HEK293 (cell line): ENCODE data around the gene PRPF40B.

Experiments
- CTCF ChIA-PET: fragments of 350-600 bp; formaldehyde crosslinking; extraction: SDS; loops from one replicate; lab custom pipeline; 2021; ENCODE audit warnings: antibody characterized with exemption; lab: Yijun Ruan, JAX
- POLR2A ChIA-PET: fragments of 300-600 bp; formaldehyde crosslinking; extraction: SDS; loops from one replicate; lab custom pipeline; 2020; ENCODE audit warnings: antibody characterized with exemption, inconsistent platforms; lab: Yijun Ruan, JAX
- H3K27ac ChIP-seq: fragments of 200-500 bp; sonication (Bioruptor generic); 2 replicates; pipeline ENCODE4 v1.5.1; 2014; ENCODE audit warnings: low read depth, low read length, control low read depth, inconsistent platforms; ENCODE audit errors: extremely low read depth
- H3K36me3 ChIP-seq, 2 experiments: fragments of 200-500 bp in 1 of 2; sonication (Bioruptor generic) in 1 of 2; 1 replicate in 1 of 2; 2 replicates in 1 of 2; pipeline ENCODE4 v1.5.1; 2014 to 2017; ENCODE audit warnings: inconsistent platforms in 2 of 2, low read length in 2 of 2; ENCODE audit not compliant: control insufficient read depth in 2 of 2, insufficient read depth in 1 of 2
- H3K4me1 ChIP-seq: fragments of 200-500 bp; sonication (Bioruptor generic); 2 replicates; pipeline ENCODE4 v1.5.1; 2014; ENCODE audit warnings: mild to moderate bottlenecking, low read length, inconsistent platforms; ENCODE audit not compliant: control insufficient read depth, insufficient read depth
- H3K4me3 ChIP-seq: 2 replicates; pipeline ENCODE4 v1.5.1; 2011; ENCODE audit warnings: low read depth, mild to moderate bottlenecking, control low read depth, low read length, moderate library complexity
- H3K9me3 ChIP-seq: fragments of 200-500 bp; sonication (Bioruptor generic); 2 replicates; pipeline ENCODE4 v1.5.1; 2014; ENCODE audit warnings: low read depth, low read length, inconsistent platforms; ENCODE audit not compliant: control insufficient read depth, insufficient read depth
- CTCF ChIP-seq: fragments of 450-650 bp; formaldehyde crosslinking; IDR thresholded peaks from 2 replicates; pipeline ENCODE4 v1.5.1; 2016; ENCODE audit warnings: missing biosample characterization, missing genetic modification characterization
- GLIS1 ChIP-seq: fragments of 450-650 bp; formaldehyde crosslinking; IDR thresholded peaks from 2 replicates; pipeline ENCODE4 v1.5.1; 2016; ENCODE audit warnings: missing biosample characterization, missing genetic modification characterization
- HOXA7 ChIP-seq: sonication (generic); formaldehyde crosslinking; IDR thresholded peaks from 2 replicates; pipeline ENCODE4 v1.8.1; 2022; ENCODE audit warnings: missing genetic modification reagents, borderline replicate concordance
- INSM2 ChIP-seq: fragments of 450-650 bp; formaldehyde crosslinking; IDR thresholded peaks from 2 replicates; pipeline ENCODE4 v1.5.1; 2016; ENCODE audit warnings: missing biosample characterization, missing genetic modification characterization
- REPIN1 ChIP-seq: fragments of 450-650 bp; formaldehyde crosslinking; IDR thresholded peaks from 2 replicates; pipeline ENCODE4 v1.5.1; 2017; ENCODE audit warnings: missing biosample characterization, missing genetic modification characterization, low read depth
- ZBTB17 ChIP-seq: fragments of 450-650 bp; formaldehyde crosslinking; IDR thresholded peaks from 2 replicates; pipeline ENCODE4 v1.5.1; 2016; ENCODE audit warnings: missing biosample characterization, missing genetic modification characterization
- ZBTB26 ChIP-seq: fragments of 450-650 bp; formaldehyde crosslinking; optimal IDR thresholded peaks from 2 replicates; pipeline ENCODE3; 2016; ENCODE audit warnings: missing biosample characterization, mild to moderate bottlenecking, missing genetic modification characterization
- ZNF132 ChIP-seq: fragments of 450-650 bp; formaldehyde crosslinking; IDR thresholded peaks from 2 replicates; pipeline ENCODE4 v1.5.1; 2017; ENCODE audit warnings: missing biosample characterization, missing genetic modification characterization, borderline replicate concordance
- ZNF155 ChIP-seq: fragments of 450-650 bp; formaldehyde crosslinking; IDR thresholded peaks from 2 replicates; pipeline ENCODE4 v1.5.1; 2016; ENCODE audit warnings: missing biosample characterization, missing genetic modification characterization
- ZNF157 ChIP-seq: fragments of 450-650 bp; formaldehyde crosslinking; IDR thresholded peaks from 2 replicates; pipeline ENCODE4 v1.5.1; 2016; ENCODE audit warnings: missing biosample characterization, missing genetic modification characterization
- ZNF2 ChIP-seq: fragments of 450-650 bp; formaldehyde crosslinking; IDR thresholded peaks from 2 replicates; pipeline ENCODE4 v1.5.1; 2016; ENCODE audit warnings: missing biosample characterization, missing genetic modification characterization
- ZNF202 ChIP-seq: fragments of 450-650 bp; formaldehyde crosslinking; IDR thresholded peaks from 2 replicates; pipeline ENCODE4 v1.5.1; 2016; ENCODE audit warnings: missing biosample characterization, missing genetic modification characterization, borderline replicate concordance
- ZNF280C ChIP-seq: fragments of 450-650 bp; formaldehyde crosslinking; IDR thresholded peaks from 2 replicates; pipeline ENCODE4 v1.5.1; 2016; ENCODE audit warnings: missing biosample characterization, missing genetic modification characterization
- ZNF350 ChIP-seq: fragments of 450-650 bp; formaldehyde crosslinking; IDR thresholded peaks from 2 replicates; pipeline ENCODE4 v1.5.0; 2017; ENCODE audit warnings: missing biosample characterization, mild to moderate bottlenecking, missing genetic modification characterization
- ZNF37A ChIP-seq: fragments of 450-650 bp; IDR thresholded peaks from 2 replicates; pipeline ENCODE4 v1.5.1; 2018; ENCODE audit warnings: missing biosample characterization, missing genetic modification characterization
- ZNF654 ChIP-seq: fragments of 450-650 bp; formaldehyde crosslinking; IDR thresholded peaks from 2 replicates; pipeline ENCODE4 v1.5.1; 2016; ENCODE audit warnings: low read depth, missing biosample characterization, missing genetic modification characterization
- ZNF658 ChIP-seq: fragments of 450-650 bp; formaldehyde crosslinking; IDR thresholded peaks from 2 replicates; pipeline ENCODE4; 2016; ENCODE audit warnings: missing biosample characterization, missing genetic modification characterization
- ZNF660 ChIP-seq: fragments of 450-650 bp; IDR thresholded peaks from 2 replicates; pipeline ENCODE4 v1.5.1; 2018; ENCODE audit warnings: missing biosample characterization, mild to moderate bottlenecking, missing genetic modification characterization
- ZSCAN18 ChIP-seq: fragments of 450-650 bp; formaldehyde crosslinking; IDR thresholded peaks from 2 replicates; pipeline ENCODE4 v1.5.1; 2016; ENCODE audit warnings: missing biosample characterization, missing genetic modification characterization
- ZSCAN30 ChIP-seq: fragments of 450-650 bp; IDR thresholded peaks from 2 replicates; pipeline ENCODE4 v1.5.1; 2018; ENCODE audit warnings: missing biosample characterization, mild to moderate bottlenecking, missing genetic modification characterization, moderate library complexity

The PRPF40B gene

GRCh38 chr12:49644620-49644994, 21.2 kb downstream of the PRPF40B start:
- TF ChIP-seq ZSCAN30 (tag by site-specific recombination) (peak; percentile 44; the same call in 1 of the 2 replicates), HOXA7 (no peak), ZBTB17 (no peak), GLIS1 (tag by site-specific recombination) (peak; percentile 22; the same call in 1 of the 2 replicates), ZNF280C (tag by site-specific recombination) (no peak), ZNF157 (no peak), ZSCAN18 (tag by site-specific recombination) (no peak), ZNF2 (0 out of 2 replicates have a peak, but pooled peaks have one; percentile 50), ZNF654 (tag by site-specific recombination) (peak; percentile 92), CTCF (peak; percentile 84), ZBTB26 (peak; percentile 4), ZNF660 (tag by site-specific recombination) (peak; percentile 50; the same call in 1 of the 2 replicates)
- POLR2A ChIA-PET: no interaction called here
- Histone ChIP-seq H3K4me1 (no peaks in the 10 kb centered on the region), H3K9me3 (no peaks in the 10 kb centered on the region), H3K4me3 (no peak overlapping the region), H3K36me3 (peaks cover 0 to 69% of the 10 kb centered on the region in 2 experiments; a peak in 1 of 3 replicates), H3K27ac (no peak overlapping the region)
- CTCF ChIA-PET: interaction anchor here (0.6 to 8.4 kb wide), 25 partner anchors 8 to 661 kb away, joined by 3 to 72 read pairs (median 5); partner anchors contain the start of genes FMNL3 and TMBIM6

GRCh38 chr12:49645146-49646039, 22.0 kb downstream of the PRPF40B start:
- CTCF ChIA-PET: interaction anchor here (0.7 to 8.4 kb wide), 23 partner anchors 9 to 425 kb away, joined by 3 to 72 read pairs (median 5); partner anchors contain the start of genes FMNL3 and TMBIM6
- no peak overlapping the region for H3K27ac ChIP-seq
- no peaks in the 10 kb centered on the region for H3K9me3 ChIP-seq
- TF ChIP-seq ZNF202 (tag by site-specific recombination) (no peak), INSM2 (tag by site-specific recombination) (no peak), ZNF155 (tag by site-specific recombination) (no peak), ZNF658 (tag by site-specific recombination) (no peak), ZNF37A (tag by site-specific recombination) (no peak), REPIN1 (tag by site-specific recombination) (no peak), ZNF350 (no peak), ZNF132 (no peak)
- TF ChIP-seq, all 188 proteins: peak for 0
- POLR2A ChIA-PET: interaction anchor here (0.5 to 1.3 kb wide), 2 partner anchors 9 to 59 kb away, joined by 3 to 4 read pairs; no protein-coding TSS in a partner anchor
- no peak overlapping the region for H3K4me3 ChIP-seq
- no peaks in the 10 kb centered on the region for H3K4me1 ChIP-seq
- peaks cover 0 to 77% of the 10 kb centered on the region in 2 experiments; a peak in 1 of 3 replicates for H3K36me3 ChIP-seq
